HCT116 (cell line): ENCODE results near the gene MAGEH1. TPM values are rescaled to one million over a fixed set of nuclear protein-coding genes. Genes with fewer than 3 reads are reported as not detected.

Source experiments
- ATAC-seq: fragments of 200-7000 bp; cut with Tn5 transposase; 2 replicates; pipeline ENCODE4 v1.9.1; 2020; ENCODE audit warnings: mild to moderate bottlenecking, moderate library complexity
- BruUV-seq: library from RNA; stranded (reverse); fragments of 400-500 nt; replicated peaks from 2 replicates; lab custom pipeline; 2021; lab: Mats Ljungman, UMichigan
- CTCF ChIA-PET: fragments of 300-600 bp; sonication (Branson Sonifier 250); formaldehyde crosslinking; loops from one replicate; lab custom pipeline; 2021; ENCODE audit warnings: antibody characterized with exemption; lab: Charles Lee
- POLR2A ChIA-PET: fragments of 300-600, 350-600 bp; sonication (Branson Sonifier 250); formaldehyde crosslinking; loops from one replicate; lab custom pipeline; 2021; ENCODE audit warnings: antibody characterized with exemption; lab: Charles Lee
- RAD21 ChIA-PET, 2 experiments: fragments of 300-600 bp; sonication (Branson Sonifier 250); formaldehyde crosslinking; loops; one replicate each; lab custom pipeline; 2023; ENCODE audit warnings: low total read pairs in 2 of 2; ENCODE audit not compliant: uncharacterized antibody in 2 of 2, unreplicated experiment in 2 of 2, low non-redundant PET in 1 of 2; lab: Charles Lee
- DNase-seq: peaks from one replicate; pipeline ENCODE4 v3.0.0-alpha.2; 2010; ENCODE audit warnings: low read depth, low spot score
- H2AFZ ChIP-seq: fragments of 200-600 bp; shearing (Covaris generic), sonication (generic); 2 replicates; pipeline ENCODE4 v1.6.1; 2017; ENCODE audit warnings: low read depth, mixed run types, mixed read lengths, antibody characterized with exemption, low read length; ENCODE audit not compliant: poor library complexity, severe bottlenecking
- H3K27ac ChIP-seq: 2 replicates; pipeline ENCODE4 v1.5.1; 2012; ENCODE audit warnings: low read depth, low read length
- H3K27me3 ChIP-seq: fragments of 200-600 bp; sonication (generic); 2 replicates; pipeline ENCODE4 v1.6.1; 2016; ENCODE audit warnings: mixed run types, low read length, mixed read lengths; ENCODE audit not compliant: insufficient read depth
- H3K36me3 ChIP-seq, 2 experiments: fragments of 200-500 bp in 1 of 2; fragments of 200-600 bp in 1 of 2; sonication (Bioruptor generic) in 1 of 2; sonication (generic) in 1 of 2; 2 replicates each; pipeline versions ENCODE4 v1.5.1 to v1.6.1; 2014 to 2016; ENCODE audit warnings: low read length in 2 of 2, inconsistent platforms in 1 of 2, mixed read lengths in 1 of 2, mixed run types in 1 of 2; ENCODE audit not compliant: insufficient read depth in 2 of 2, control insufficient read depth in 1 of 2
- H3K4me1 ChIP-seq, 2 experiments: fragments of 200-600 bp in 1 of 2; sonication (generic) in 1 of 2; 2 replicates each; pipeline versions ENCODE4 v1.5.1 to v1.6.1; 2012 to 2017; ENCODE audit warnings: low read length in 2 of 2, inconsistent platforms in 1 of 2, mild to moderate bottlenecking in 1 of 2, mixed read lengths in 1 of 2, mixed run types in 1 of 2, moderate library complexity in 1 of 2; ENCODE audit not compliant: insufficient read depth in 2 of 2, control insufficient read depth in 1 of 2
- H3K4me2 ChIP-seq: fragments of 200-600 bp; sonication (generic); 2 replicates; pipeline ENCODE4 v1.6.1; 2017; ENCODE audit warnings: mixed run types, low read length, mixed read lengths
- H3K4me3 ChIP-seq, 2 experiments: fragments of 200-600 bp in 1 of 2; sonication (generic) in 1 of 2; replicated peaks in 1 of 2; 2 replicates each; pipeline ENCODE4 v1.5.1; 2011 to 2016; ENCODE audit warnings: low read length in 2 of 2, control low read depth in 1 of 2, low read depth in 1 of 2, mild to moderate bottlenecking in 1 of 2, mixed read lengths in 1 of 2, mixed run types in 1 of 2
- H3K79me2 ChIP-seq: fragments of 200-600 bp; sonication (generic); 2 replicates; pipeline ENCODE4 v1.6.1; 2017; ENCODE audit warnings: mild to moderate bottlenecking, mixed run types, low read length, moderate library complexity, mixed read lengths; ENCODE audit not compliant: insufficient read depth
- H3K9ac ChIP-seq: fragments of 200-600 bp; sonication (generic); 2 replicates; pipeline ENCODE4 v1.6.1; 2016; ENCODE audit warnings: low read length, mixed read lengths
- H3K9me2 ChIP-seq: fragments of 200-600 bp; sonication (generic), shearing (Covaris generic); 2 replicates; pipeline ENCODE4 v1.6.1; 2017; ENCODE audit warnings: mixed run types, mild to moderate bottlenecking, moderate library complexity; ENCODE audit not compliant: insufficient read depth
- H3K9me3 ChIP-seq, 2 experiments: fragments of 200-500 bp in 1 of 2; fragments of 200-600 bp in 1 of 2; sonication (Bioruptor generic) in 1 of 2; sonication (generic) in 1 of 2; 2 replicates each; pipeline ENCODE4 v1.6.1; 2014 to 2017; ENCODE audit warnings: low read length in 2 of 2, mixed read lengths in 2 of 2, inconsistent platforms in 1 of 2, low read depth in 1 of 2, mild to moderate bottlenecking in 1 of 2, mixed run types in 1 of 2, moderate library complexity in 1 of 2; ENCODE audit not compliant: control insufficient read depth in 1 of 2, insufficient read depth in 1 of 2
- H4K20me1 ChIP-seq: fragments of 200-600 bp; sonication (generic), shearing (Covaris generic); 2 replicates; pipeline ENCODE4 v1.6.1; 2017; ENCODE audit warnings: mixed run types, mild to moderate bottlenecking, moderate library complexity; ENCODE audit not compliant: insufficient read depth
- CBX3 ChIP-seq: IDR thresholded peaks from 2 replicates; pipeline ENCODE4 v1.6.1; 2012; ENCODE audit warnings: low read depth
- EGR1 ChIP-seq: IDR thresholded peaks from 2 replicates; pipeline ENCODE4 v1.6.1; 2012; ENCODE audit warnings: low read depth
- ELF1 ChIP-seq: IDR thresholded peaks from 2 replicates; pipeline ENCODE4 v1.6.1; 2012; ENCODE audit warnings: low read depth, borderline replicate concordance
- EZH2 ChIP-seq: fragments of 200-600 bp; sonication (generic); IDR thresholded peaks from 2 replicates; pipeline ENCODE4 v1.6.1; 2017; ENCODE audit warnings: antibody characterized with exemption, mixed run types
- EZH2phosphoT487 ChIP-seq: fragments of 200-600 bp; IDR thresholded peaks from 2 replicates; pipeline ENCODE4 v1.6.1; 2018; ENCODE audit warnings: antibody characterized with exemption, borderline replicate concordance
- FOSL1 ChIP-seq: IDR thresholded peaks from 2 replicates; pipeline ENCODE4 v1.6.1; 2012; ENCODE audit warnings: low read depth
- POLR2A ChIP-seq: IDR thresholded peaks from 2 replicates; pipeline ENCODE4 v1.7.0; 2011; ENCODE audit warnings: borderline replicate concordance; ENCODE audit not compliant: insufficient read depth, insufficient read length; ENCODE audit errors: extremely low read depth
- POLR2AphosphoS5 ChIP-seq: IDR thresholded peaks from 2 replicates; pipeline ENCODE4 v1.6.1; 2011; ENCODE audit warnings: mild to moderate bottlenecking, low read depth, low read length, moderate library complexity
- RAD21 ChIP-seq: IDR thresholded peaks from 2 replicates; pipeline ENCODE4 v1.6.1; 2012; ENCODE audit warnings: low read depth, mild to moderate bottlenecking
- SIN3A ChIP-seq: IDR thresholded peaks from 2 replicates; pipeline ENCODE4 v1.6.1; 2012; ENCODE audit warnings: low read depth
- SP1 ChIP-seq: IDR thresholded peaks from 2 replicates; pipeline ENCODE4 v1.6.1; 2012; ENCODE audit warnings: low read depth
- SRF ChIP-seq: IDR thresholded peaks from 2 replicates; pipeline ENCODE4 v1.6.1; 2012; ENCODE audit warnings: low read depth
- TCF7L2 ChIP-seq: IDR thresholded peaks from 2 replicates; pipeline ENCODE4 v1.7.0; 2011; ENCODE audit warnings: borderline replicate concordance, inconsistent platforms; ENCODE audit not compliant: insufficient read depth, insufficient read length; ENCODE audit errors: extremely low read depth
- YY1 ChIP-seq: IDR thresholded peaks from 2 replicates; pipeline ENCODE4 v1.6.1; 2011; ENCODE audit warnings: low read length, low read depth, moderate library complexity, mild to moderate bottlenecking; ENCODE audit not compliant: insufficient replicate concordance; ENCODE audit errors: extremely low read depth
- intact Hi-C: fragments of 100-400 bp; cut with micrococcal nuclease; formaldehyde crosslinking; loops from 2 replicates; pipeline ENCODE4 v1.10.0; 2022
- total RNA-seq: library from RNA; stranded (reverse); gene quantifications from one replicate; pipeline ENCODE4 v1.2.1, GENCODE V29; 2021; ENCODE audit not compliant: unreplicated experiment
- TF ChIP-seq, protein P1 (sequence below): IDR thresholded peaks from 2 replicates; pipeline ENCODE4 v1.6.1; 2012
- TF ChIP-seq, protein P2 (sequence below): IDR thresholded peaks from 2 replicates; pipeline ENCODE4 v1.6.1; 2011; ENCODE audit warnings: mild to moderate bottlenecking, low read length, moderate library complexity; ENCODE audit not compliant: insufficient replicate concordance; ENCODE audit errors: extremely low read depth
- TF ChIP-seq, protein P3 (sequence below): IDR thresholded peaks from 2 replicates; pipeline ENCODE4 v1.6.1; 2012
- TF ChIP-seq, protein P4 (sequence below): IDR thresholded peaks from 2 replicates; pipeline ENCODE4 v1.6.1; 2012; ENCODE audit warnings: low read depth

Gene MAGEH1
- total RNA-seq, 1 experiment from 2014 or later: 0.20 TPM

DNA sequence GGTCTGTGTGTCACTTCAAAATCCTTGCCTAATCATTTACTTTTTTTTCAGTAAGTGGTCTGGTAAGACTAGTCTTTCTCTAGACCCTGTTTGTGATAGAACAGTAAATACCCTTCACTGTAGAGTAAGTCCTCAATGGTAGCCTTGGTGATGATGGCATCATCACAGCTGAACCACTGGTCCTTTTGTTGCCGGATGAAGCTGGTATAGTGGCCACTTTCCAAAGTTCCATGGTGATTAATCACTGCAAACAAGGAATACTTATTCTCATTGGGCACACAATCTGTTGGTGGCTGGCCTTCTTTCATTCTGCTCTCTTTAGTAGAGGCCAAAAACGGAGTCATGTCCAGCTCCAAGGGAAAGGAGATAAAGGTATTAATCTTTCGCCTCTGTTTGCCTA is 34.8 kb downstream of the MAGEH1 start:
- Histone ChIP-seq H3K9ac (no peak overlapping the region), H3K9me3 (no peaks in the 10 kb centered on the region), H3K9me2 (no peaks in the 10 kb centered on the region), H4K20me1 (no peaks in the 10 kb centered on the region), H3K36me3 (no peaks in the 10 kb centered on the region), H3K4me1 (no peaks in the 10 kb centered on the region), H2AFZ (no peak overlapping the region), H3K4me3 (no peak overlapping the region), H3K27me3 (no peaks in the 10 kb centered on the region), H3K4me2 (no peak overlapping the region), H3K27ac (no peak overlapping the region), H3K79me2 (no peaks in the 10 kb centered on the region)
- CTCF ChIA-PET: no interaction called here
- intact Hi-C loops: no loop called here
- TF ChIP-seq, protein P1, sequence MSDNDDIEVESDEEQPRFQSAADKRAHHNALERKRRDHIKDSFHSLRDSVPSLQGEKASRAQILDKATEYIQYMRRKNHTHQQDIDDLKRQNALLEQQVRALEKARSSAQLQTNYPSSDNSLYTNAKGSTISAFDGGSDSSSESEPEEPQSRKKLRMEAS: no peak
- TF ChIP-seq RAD21 (no peak), ELF1 (no peak), SP1 (no peak), EZH2phosphoT487 (no peak), SIN3A (no peak), CBX3 (no peak), TCF7L2 (no peak), POLR2AphosphoS5 (no peak), YY1 (no peak), EGR1 (no peak), POLR2A (no peak), SRF (no peak), FOSL1 (no peak), EZH2 (no peak)
- TF ChIP-seq, protein P2, sequence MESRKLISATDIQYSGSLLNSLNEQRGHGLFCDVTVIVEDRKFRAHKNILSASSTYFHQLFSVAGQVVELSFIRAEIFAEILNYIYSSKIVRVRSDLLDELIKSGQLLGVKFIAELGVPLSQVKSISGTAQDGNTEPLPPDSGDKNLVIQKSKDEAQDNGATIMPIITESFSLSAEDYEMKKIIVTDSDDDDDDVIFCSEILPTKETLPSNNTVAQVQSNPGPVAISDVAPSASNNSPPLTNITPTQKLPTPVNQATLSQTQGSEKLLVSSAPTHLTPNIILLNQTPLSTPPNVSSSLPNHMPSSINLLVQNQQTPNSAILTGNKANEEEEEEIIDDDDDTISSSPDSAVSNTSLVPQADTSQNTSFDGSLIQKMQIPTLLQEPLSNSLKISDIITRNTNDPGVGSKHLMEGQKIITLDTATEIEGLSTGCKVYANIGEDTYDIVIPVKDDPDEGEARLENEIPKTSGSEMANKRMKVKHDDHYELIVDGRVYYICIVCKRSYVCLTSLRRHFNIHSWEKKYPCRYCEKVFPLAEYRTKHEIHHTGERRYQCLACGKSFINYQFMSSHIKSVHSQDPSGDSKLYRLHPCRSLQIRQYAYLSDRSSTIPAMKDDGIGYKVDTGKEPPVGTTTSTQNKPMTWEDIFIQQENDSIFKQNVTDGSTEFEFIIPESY: no peak
- TF ChIP-seq, protein P3, sequence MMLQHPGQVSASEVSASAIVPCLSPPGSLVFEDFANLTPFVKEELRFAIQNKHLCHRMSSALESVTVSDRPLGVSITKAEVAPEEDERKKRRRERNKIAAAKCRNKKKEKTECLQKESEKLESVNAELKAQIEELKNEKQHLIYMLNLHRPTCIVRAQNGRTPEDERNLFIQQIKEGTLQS: no peak
- TF ChIP-seq, protein P4, sequence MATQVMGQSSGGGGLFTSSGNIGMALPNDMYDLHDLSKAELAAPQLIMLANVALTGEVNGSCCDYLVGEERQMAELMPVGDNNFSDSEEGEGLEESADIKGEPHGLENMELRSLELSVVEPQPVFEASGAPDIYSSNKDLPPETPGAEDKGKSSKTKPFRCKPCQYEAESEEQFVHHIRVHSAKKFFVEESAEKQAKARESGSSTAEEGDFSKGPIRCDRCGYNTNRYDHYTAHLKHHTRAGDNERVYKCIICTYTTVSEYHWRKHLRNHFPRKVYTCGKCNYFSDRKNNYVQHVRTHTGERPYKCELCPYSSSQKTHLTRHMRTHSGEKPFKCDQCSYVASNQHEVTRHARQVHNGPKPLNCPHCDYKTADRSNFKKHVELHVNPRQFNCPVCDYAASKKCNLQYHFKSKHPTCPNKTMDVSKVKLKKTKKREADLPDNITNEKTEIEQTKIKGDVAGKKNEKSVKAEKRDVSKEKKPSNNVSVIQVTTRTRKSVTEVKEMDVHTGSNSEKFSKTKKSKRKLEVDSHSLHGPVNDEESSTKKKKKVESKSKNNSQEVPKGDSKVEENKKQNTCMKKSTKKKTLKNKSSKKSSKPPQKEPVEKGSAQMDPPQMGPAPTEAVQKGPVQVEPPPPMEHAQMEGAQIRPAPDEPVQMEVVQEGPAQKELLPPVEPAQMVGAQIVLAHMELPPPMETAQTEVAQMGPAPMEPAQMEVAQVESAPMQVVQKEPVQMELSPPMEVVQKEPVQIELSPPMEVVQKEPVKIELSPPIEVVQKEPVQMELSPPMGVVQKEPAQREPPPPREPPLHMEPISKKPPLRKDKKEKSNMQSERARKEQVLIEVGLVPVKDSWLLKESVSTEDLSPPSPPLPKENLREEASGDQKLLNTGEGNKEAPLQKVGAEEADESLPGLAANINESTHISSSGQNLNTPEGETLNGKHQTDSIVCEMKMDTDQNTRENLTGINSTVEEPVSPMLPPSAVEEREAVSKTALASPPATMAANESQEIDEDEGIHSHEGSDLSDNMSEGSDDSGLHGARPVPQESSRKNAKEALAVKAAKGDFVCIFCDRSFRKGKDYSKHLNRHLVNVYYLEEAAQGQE: no peak
- DNase-seq (no peak), ATAC-seq (no peak)
- RAD21 ChIA-PET: no interaction called here
- no TSS peak for BruUV-seq
- POLR2A ChIA-PET: no interaction called here
